Fibroblast of skin of left quadriceps (primary cell): ENCODE measurements around the gene NEK6.

ENCODE experiments used
- DNase-seq, 2 experiments: peaks; one replicate each; pipeline ENCODE4 v3.0.0-alpha.2; 2013; ENCODE audit warnings: low read depth in 2 of 2

Gene NEK6

GRCh38 chr9:124399323-124399967, 141.7 kb downstream of the NEK6 start:
- no peak for DNase-seq

- DNase-seq, result no peak
Observed at GRCh38 chr9:124399968-124400940, 142.5 kb downstream of the NEK6 start.
